WTC11 (cell line): ENCODE data around the gene ABCD3. TPM values are rescaled to one million over a fixed set of nuclear protein-coding genes. Genes with fewer than 3 reads are reported as not detected.

Source experiments
- ATAC-seq: fragments of 200-7000 bp; cut with Tn5 transposase; 2 replicates; pipeline ENCODE4 v1.10.0; 2021; ENCODE audit warnings: mild to moderate bottlenecking, moderate library complexity
- CTCF ChIA-PET: fragments of 300-600 bp; sonication (Branson Sonifier 250); formaldehyde crosslinking; loops from one replicate; lab custom pipeline; 2021; ENCODE audit warnings: antibody characterized with exemption; lab: Charles Lee
- POLR2A ChIA-PET: fragments of 350-600 bp; sonication (Branson Sonifier 250); formaldehyde crosslinking; loops from one replicate; lab custom pipeline; 2021; ENCODE audit warnings: antibody characterized with exemption; lab: Charles Lee
- DNase-seq: peaks from one replicate; pipeline ENCODE4 v3.0.0; 2021; ENCODE audit warnings: low spot score
- H3K27ac Mint-ChIP-seq: 2 replicates; pipeline ENCODE4 v1.8.0; 2021; ENCODE audit warnings: mixed read lengths
- H3K27me3 Mint-ChIP-seq: 2 replicates; pipeline ENCODE4 v1.8.0; 2021; ENCODE audit warnings: low read depth, mild to moderate bottlenecking, moderate library complexity, mixed read lengths
- H3K36me3 Mint-ChIP-seq: 2 replicates; pipeline ENCODE4 v1.8.0; 2021; ENCODE audit warnings: mixed read lengths
- H3K4me1 Mint-ChIP-seq: 2 replicates; pipeline ENCODE4 v1.8.0; 2022; ENCODE audit warnings: mixed read lengths
- H3K4me3 Mint-ChIP-seq: 2 replicates; pipeline ENCODE4 v1.8.0; 2021; ENCODE audit warnings: mild to moderate bottlenecking, moderate library complexity, mixed read lengths
- H3K9me3 Mint-ChIP-seq: 2 replicates; pipeline ENCODE4 v1.8.0; 2021; ENCODE audit warnings: mixed read lengths
- AFF4 ChIP-seq: sonication (generic); formaldehyde crosslinking; IDR thresholded peaks from 2 replicates; pipeline ENCODE4 v1.8.1; 2023; ENCODE audit warnings: mild to moderate bottlenecking, missing genetic modification reagents, borderline replicate concordance
- ATF1 ChIP-seq: sonication (generic); formaldehyde crosslinking; IDR thresholded peaks from 2 replicates; pipeline ENCODE4 v1.8.1; 2023; ENCODE audit warnings: mild to moderate bottlenecking, moderate library complexity, missing genetic modification reagents
- ATF6 ChIP-seq: sonication (generic); formaldehyde crosslinking; IDR thresholded peaks from 2 replicates; pipeline ENCODE4 v1.8.1; 2023; ENCODE audit warnings: mild to moderate bottlenecking, missing genetic modification reagents
- CBFB ChIP-seq: sonication (generic); formaldehyde crosslinking; IDR thresholded peaks from 2 replicates; pipeline ENCODE4 v1.8.1; 2022; ENCODE audit warnings: mild to moderate bottlenecking, low read depth, missing genetic modification reagents
- CREM ChIP-seq: sonication (generic); formaldehyde crosslinking; IDR thresholded peaks from 2 replicates; pipeline ENCODE4 v1.8.1; 2022; ENCODE audit warnings: mild to moderate bottlenecking, missing genetic modification reagents, moderate library complexity
- GABPB1 ChIP-seq: sonication (generic); formaldehyde crosslinking; IDR thresholded peaks from 2 replicates; pipeline ENCODE4 v1.8.1; 2023; ENCODE audit warnings: mild to moderate bottlenecking, missing genetic modification reagents
- JAZF1 ChIP-seq: fragments of 250-450 bp; sonication (Bioruptor Pico); IDR thresholded peaks from 2 replicates; pipeline ENCODE4 v1.9.0; 2021; ENCODE audit warnings: moderate library complexity, mild to moderate bottlenecking, inconsistent platforms
- KAT7 ChIP-seq: sonication (generic); formaldehyde crosslinking; IDR thresholded peaks from 2 replicates; pipeline ENCODE4 v1.8.1; 2023; ENCODE audit warnings: missing genetic modification reagents, mild to moderate bottlenecking, borderline replicate concordance
- OVOL2 ChIP-seq: fragments of 250-450 bp; sonication (Bioruptor Pico); IDR thresholded peaks from 2 replicates; pipeline ENCODE4 v1.9.0; 2021; ENCODE audit warnings: mild to moderate bottlenecking, borderline replicate concordance
- PRDM15 ChIP-seq: sonication (generic); formaldehyde crosslinking; IDR thresholded peaks from 2 replicates; pipeline ENCODE4 v1.8.0; 2022; ENCODE audit warnings: missing genetic modification reagents
- SOX15 ChIP-seq: fragments of 250-450 bp; sonication (Bioruptor Pico); IDR thresholded peaks from 2 replicates; pipeline ENCODE4 v1.9.0; 2021; ENCODE audit warnings: mild to moderate bottlenecking
- TCF7 ChIP-seq: sonication (generic); formaldehyde crosslinking; IDR thresholded peaks from 2 replicates; pipeline ENCODE4 v1.8.0; 2022; ENCODE audit warnings: mild to moderate bottlenecking, low read depth, missing genetic modification reagents, moderate library complexity
- TEAD4 ChIP-seq: sonication (generic); formaldehyde crosslinking; IDR thresholded peaks from 2 replicates; pipeline ENCODE4 v1.8.0; 2022; ENCODE audit warnings: mild to moderate bottlenecking, missing genetic modification reagents
- ZNF281 ChIP-seq: sonication (generic); formaldehyde crosslinking; IDR thresholded peaks from 2 replicates; pipeline ENCODE4 v1.8.0; 2023; ENCODE audit warnings: mild to moderate bottlenecking, missing genetic modification reagents
- ZNF317 ChIP-seq: sonication (generic); formaldehyde crosslinking; IDR thresholded peaks from 2 replicates; pipeline ENCODE4 v1.8.1; 2023; ENCODE audit warnings: low read depth, mild to moderate bottlenecking, moderate library complexity, missing genetic modification reagents, borderline replicate concordance
- ZNF423 ChIP-seq: fragments of 250-450 bp; sonication (Bioruptor Pico); IDR thresholded peaks from 2 replicates; pipeline ENCODE4 v2.1.2; 2022; ENCODE audit warnings: mild to moderate bottlenecking, moderate library complexity
- ZNF532 ChIP-seq: fragments of 250-450 bp; sonication (Bioruptor Pico); IDR thresholded peaks from 2 replicates; pipeline ENCODE4 v1.9.0; 2021; ENCODE audit warnings: mild to moderate bottlenecking, borderline replicate concordance
- total RNA-seq: library from RNA; stranded (reverse); gene quantifications from 3 replicates; pipeline ENCODE4 v1.2.3, GENCODE V29; 2021

Gene ABCD3
- total RNA-seq, 1 experiment from 2014 or later, result 27.2 TPM

- TF ChIP-seq GABPB1 (no peak), ZNF317 (CRISPR knock-in tag) (no peak), ZNF423 (CRISPR knock-in tag) (no peak), JAZF1 (CRISPR knock-in tag) (no peak), CREM (CRISPR knock-in tag) (no peak), TEAD4 (CRISPR knock-in tag) (no peak), ZNF532 (CRISPR knock-in tag) (no peak), ATF1 (no peak), AFF4 (CRISPR knock-in tag) (no peak), OVOL2 (CRISPR knock-in tag) (no peak), TCF7 (no peak), ZNF281 (CRISPR knock-in tag) (no peak), ATF6 (CRISPR knock-in tag) (no peak), PRDM15 (CRISPR knock-in tag) (no peak), KAT7 (no peak), CBFB (CRISPR knock-in tag) (no peak), SOX15 (CRISPR knock-in tag) (no peak)
- TF ChIP-seq, all 79 proteins: peak for 0
- Mint-ChIP-seq H3K36me3 (no peaks in the 10 kb centered on the region), H3K27ac (no peak overlapping the region), H3K27me3 (no peaks in the 10 kb centered on the region), H3K9me3 (peaks cover 9% of the 10 kb centered on the region; the same call in 1 of the 2 replicates), H3K4me1 (peaks cover 47% of the 10 kb centered on the region), H3K4me3 (no peak overlapping the region)
- CTCF ChIA-PET, result no interaction called here
- ATAC-seq (no peak), DNase-seq (no peak)
- POLR2A ChIA-PET, result no interaction called here
Measured at GRCh38 chr1:94550396-94550795, 132.2 kb downstream of the ABCD3 start.
